HCT116 (cell line): Measurements from ENCODE around the gene KRTAP5-4. TPM values are rescaled to one million over a fixed set of nuclear protein-coding genes. Genes with fewer than 3 reads are reported as not detected.

Experiments used
- ATAC-seq: fragments of 200-7000 bp; cut with Tn5 transposase; 2 replicates; pipeline ENCODE4 v1.9.1; 2020; ENCODE audit warnings: mild to moderate bottlenecking, moderate library complexity
- BruUV-seq: library from RNA; stranded (reverse); fragments of 400-500 nt; replicated peaks from 2 replicates; lab custom pipeline; 2021; lab: Mats Ljungman, UMichigan
- CTCF ChIA-PET: fragments of 300-600 bp; sonication (Branson Sonifier 250); formaldehyde crosslinking; loops from one replicate; lab custom pipeline; 2021; ENCODE audit warnings: antibody characterized with exemption; lab: Charles Lee
- POLR2A ChIA-PET: fragments of 300-600, 350-600 bp; sonication (Branson Sonifier 250); formaldehyde crosslinking; loops from one replicate; lab custom pipeline; 2021; ENCODE audit warnings: antibody characterized with exemption; lab: Charles Lee
- RAD21 ChIA-PET, 2 experiments: fragments of 300-600 bp; sonication (Branson Sonifier 250); formaldehyde crosslinking; loops; one replicate each; lab custom pipeline; 2023; ENCODE audit warnings: low total read pairs in 2 of 2; ENCODE audit not compliant: uncharacterized antibody in 2 of 2, unreplicated experiment in 2 of 2, low non-redundant PET in 1 of 2; lab: Charles Lee
- DNase-seq: peaks from one replicate; pipeline ENCODE4 v3.0.0-alpha.2; 2010; ENCODE audit warnings: low read depth, low spot score
- H2AFZ ChIP-seq: fragments of 200-600 bp; shearing (Covaris generic), sonication (generic); 2 replicates; pipeline ENCODE4 v1.6.1; 2017; ENCODE audit warnings: low read depth, mixed run types, mixed read lengths, antibody characterized with exemption, low read length; ENCODE audit not compliant: poor library complexity, severe bottlenecking
- H3K27ac ChIP-seq: 2 replicates; pipeline ENCODE4 v1.5.1; 2012; ENCODE audit warnings: low read depth, low read length
- H3K27me3 ChIP-seq: fragments of 200-600 bp; sonication (generic); 2 replicates; pipeline ENCODE4 v1.6.1; 2016; ENCODE audit warnings: mixed run types, low read length, mixed read lengths; ENCODE audit not compliant: insufficient read depth
- H3K36me3 ChIP-seq, 2 experiments: fragments of 200-500 bp in 1 of 2; fragments of 200-600 bp in 1 of 2; sonication (Bioruptor generic) in 1 of 2; sonication (generic) in 1 of 2; 2 replicates each; pipeline versions ENCODE4 v1.5.1 to v1.6.1; 2014 to 2016; ENCODE audit warnings: low read length in 2 of 2, inconsistent platforms in 1 of 2, mixed read lengths in 1 of 2, mixed run types in 1 of 2; ENCODE audit not compliant: insufficient read depth in 2 of 2, control insufficient read depth in 1 of 2
- H3K4me1 ChIP-seq, 2 experiments: fragments of 200-600 bp in 1 of 2; sonication (generic) in 1 of 2; 2 replicates each; pipeline versions ENCODE4 v1.5.1 to v1.6.1; 2012 to 2017; ENCODE audit warnings: low read length in 2 of 2, inconsistent platforms in 1 of 2, mild to moderate bottlenecking in 1 of 2, mixed read lengths in 1 of 2, mixed run types in 1 of 2, moderate library complexity in 1 of 2; ENCODE audit not compliant: insufficient read depth in 2 of 2, control insufficient read depth in 1 of 2
- H3K4me2 ChIP-seq: fragments of 200-600 bp; sonication (generic); 2 replicates; pipeline ENCODE4 v1.6.1; 2017; ENCODE audit warnings: mixed run types, low read length, mixed read lengths
- H3K4me3 ChIP-seq, 2 experiments: fragments of 200-600 bp in 1 of 2; sonication (generic) in 1 of 2; replicated peaks in 1 of 2; 2 replicates each; pipeline ENCODE4 v1.5.1; 2011 to 2016; ENCODE audit warnings: low read length in 2 of 2, control low read depth in 1 of 2, low read depth in 1 of 2, mild to moderate bottlenecking in 1 of 2, mixed read lengths in 1 of 2, mixed run types in 1 of 2
- H3K79me2 ChIP-seq: fragments of 200-600 bp; sonication (generic); 2 replicates; pipeline ENCODE4 v1.6.1; 2017; ENCODE audit warnings: mild to moderate bottlenecking, mixed run types, low read length, moderate library complexity, mixed read lengths; ENCODE audit not compliant: insufficient read depth
- H3K9ac ChIP-seq: fragments of 200-600 bp; sonication (generic); 2 replicates; pipeline ENCODE4 v1.6.1; 2016; ENCODE audit warnings: low read length, mixed read lengths
- H3K9me2 ChIP-seq: fragments of 200-600 bp; sonication (generic), shearing (Covaris generic); 2 replicates; pipeline ENCODE4 v1.6.1; 2017; ENCODE audit warnings: mixed run types, mild to moderate bottlenecking, moderate library complexity; ENCODE audit not compliant: insufficient read depth
- H3K9me3 ChIP-seq, 2 experiments: fragments of 200-500 bp in 1 of 2; fragments of 200-600 bp in 1 of 2; sonication (Bioruptor generic) in 1 of 2; sonication (generic) in 1 of 2; 2 replicates each; pipeline ENCODE4 v1.6.1; 2014 to 2017; ENCODE audit warnings: low read length in 2 of 2, mixed read lengths in 2 of 2, inconsistent platforms in 1 of 2, low read depth in 1 of 2, mild to moderate bottlenecking in 1 of 2, mixed run types in 1 of 2, moderate library complexity in 1 of 2; ENCODE audit not compliant: control insufficient read depth in 1 of 2, insufficient read depth in 1 of 2
- H4K20me1 ChIP-seq: fragments of 200-600 bp; sonication (generic), shearing (Covaris generic); 2 replicates; pipeline ENCODE4 v1.6.1; 2017; ENCODE audit warnings: mixed run types, mild to moderate bottlenecking, moderate library complexity; ENCODE audit not compliant: insufficient read depth
- CTCF ChIP-seq, 3 experiments: fragments of 200-600 bp in 1 of 3; sonication (generic) in 1 of 3; IDR thresholded peaks in 2 of 3; conservative IDR thresholded peaks in 1 of 3; 2 replicates each; pipeline ENCODE4 v1.5.1; 2012 to 2017; ENCODE audit warnings: low read depth in 2 of 3, low read length in 2 of 3, antibody characterized with exemption in 1 of 3, borderline replicate concordance in 1 of 3, control low read depth in 1 of 3, mild to moderate bottlenecking in 1 of 3, mixed read lengths in 1 of 3, mixed run types in 1 of 3, moderate library complexity in 1 of 3; ENCODE audit not compliant: insufficient read depth in 1 of 3
- ELF1 ChIP-seq: IDR thresholded peaks from 2 replicates; pipeline ENCODE4 v1.6.1; 2012; ENCODE audit warnings: low read depth, borderline replicate concordance
- JUND ChIP-seq: IDR thresholded peaks from 2 replicates; pipeline ENCODE4 v1.6.1; 2012
- REST ChIP-seq: IDR thresholded peaks from 2 replicates; pipeline ENCODE4 v1.6.1; 2012; ENCODE audit warnings: low read depth
- SIN3A ChIP-seq: IDR thresholded peaks from 2 replicates; pipeline ENCODE4 v1.6.1; 2012; ENCODE audit warnings: low read depth
- TCF7L2 ChIP-seq: IDR thresholded peaks from 2 replicates; pipeline ENCODE4 v1.7.0; 2011; ENCODE audit warnings: borderline replicate concordance, inconsistent platforms; ENCODE audit not compliant: insufficient read depth, insufficient read length; ENCODE audit errors: extremely low read depth
- YY1 ChIP-seq: IDR thresholded peaks from 2 replicates; pipeline ENCODE4 v1.6.1; 2011; ENCODE audit warnings: low read length, low read depth, moderate library complexity, mild to moderate bottlenecking; ENCODE audit not compliant: insufficient replicate concordance; ENCODE audit errors: extremely low read depth
- ZBTB33 ChIP-seq: IDR thresholded peaks from 2 replicates; pipeline ENCODE4 v1.6.1; 2011; ENCODE audit warnings: mild to moderate bottlenecking, low read length, moderate library complexity; ENCODE audit not compliant: insufficient replicate concordance; ENCODE audit errors: extremely low read depth
- intact Hi-C: fragments of 100-400 bp; cut with micrococcal nuclease; formaldehyde crosslinking; loops from 2 replicates; pipeline ENCODE4 v1.10.0; 2022
- total RNA-seq: library from RNA; stranded (reverse); gene quantifications from one replicate; pipeline ENCODE4 v1.2.1, GENCODE V29; 2021; ENCODE audit not compliant: unreplicated experiment

Gene KRTAP5-4
- total RNA-seq, 1 experiment from 2014 or later, result not detected

- peaks cover 0 to 9% of the 10 kb centered on the region in 2 experiments; a peak in 1 of 4 replicates for H3K4me1 ChIP-seq
- TF ChIP-seq JUND, result no peak
- 0 out of 6 replicates have a peak, but pooled peaks of 2 of the 3 experiments have one; percentile 2 to 6 for TF ChIP-seq CTCF (IDR thresholded peaks at IDR 0.05 in 2 of 3, conservative IDR thresholded peaks at IDR 0.05 in 1 of 3; ENCODE audit: borderline replicate concordance in 1 of 3, insufficient read depth in 1 of 3, low read depth in 2 of 3, low read length in 2 of 3)
- POLR2A ChIA-PET, result no interaction called here
- no peak overlapping the region for H3K27ac ChIP-seq
- no peaks in the 10 kb centered on the region for H3K27me3 ChIP-seq
- no peaks in the 10 kb centered on the region for H3K9me3 ChIP-seq
- H4K20me1 ChIP-seq, result no peaks in the 10 kb centered on the region
- CTCF ChIA-PET, result interaction anchor here (1.0 kb wide), 1 partner anchor 9 kb away, joined by 4 read pairs; no protein-coding TSS in a partner anchor
- no peak overlapping the region for H3K4me2 ChIP-seq
- ATAC-seq (no peak), DNase-seq (no peak)
- intact Hi-C loops, result no loop called here
- no peaks in the 10 kb centered on the region for H3K9me2 ChIP-seq
- H3K79me2 ChIP-seq, result no peaks in the 10 kb centered on the region
- no TSS peak for BruUV-seq
- RAD21 ChIA-PET, result no interaction called here
- no peak overlapping the region for H3K4me3 ChIP-seq
- no peak overlapping the region for H3K9ac ChIP-seq
- H2AFZ ChIP-seq, result no peak overlapping the region
- H3K36me3 ChIP-seq, result no peaks in the 10 kb centered on the region
Observed at GRCh38 chr11:1643146-1643690, 21.3 kb upstream of the KRTAP5-4 start.

GRCh38 chr11:1642288-1643145 is 20.6 kb upstream of the KRTAP5-4 start:
- intact Hi-C loops, result no loop called here
- no peaks in the 10 kb centered on the region for H3K27me3 ChIP-seq
- H3K9me3 ChIP-seq, result no peaks in the 10 kb centered on the region
- ATAC-seq (no peak), DNase-seq (no peak)
- H3K9ac ChIP-seq, result no peak overlapping the region
- no peak overlapping the region for H3K4me3 ChIP-seq
- H3K9me2 ChIP-seq, result no peaks in the 10 kb centered on the region
- no peaks in the 10 kb centered on the region for H3K79me2 ChIP-seq
- no peak overlapping the region for H3K4me2 ChIP-seq
- RAD21 ChIA-PET, result no interaction called here
- TF ChIP-seq TCF7L2 (no peak), ZBTB33 (no peak), YY1 (no peak), REST (no peak), ELF1 (no peak), SIN3A (no peak)
- no peaks in the 10 kb centered on the region for H3K36me3 ChIP-seq
- CTCF ChIA-PET, result no interaction called here
- POLR2A ChIA-PET, result no interaction called here
- no peak overlapping the region for H3K27ac ChIP-seq
- BruUV-seq, result no TSS peak
- no peak overlapping the region for H2AFZ ChIP-seq
- H4K20me1 ChIP-seq, result no peaks in the 10 kb centered on the region
- peaks cover 0 to 9% of the 10 kb centered on the region in 2 experiments; a peak in 1 of 4 replicates for H3K4me1 ChIP-seq
